ENCODE results near the gene LATS2.

- TF ChIP-seq CTCF (IDR thresholded peaks at IDR 0.05): no peak
- TF ChIP-seq POLR2A (IDR thresholded peaks at IDR 0.05): no peak
Observed at GRCh38 chr13:21005193-21005592, 56.2 kb downstream of the LATS2 start.

Measured in Peyer's patch (tissue), 4 donors.